HEK293 (cell line): Measurements from ENCODE around the gene LMO7.

Experiments used
- CTCF ChIA-PET: fragments of 350-600 bp; formaldehyde crosslinking; extraction: SDS; loops from one replicate; lab custom pipeline; 2021; ENCODE audit warnings: antibody characterized with exemption; lab: Yijun Ruan, JAX
- POLR2A ChIA-PET: fragments of 300-600 bp; formaldehyde crosslinking; extraction: SDS; loops from one replicate; lab custom pipeline; 2020; ENCODE audit warnings: antibody characterized with exemption, inconsistent platforms; lab: Yijun Ruan, JAX
- H3K27ac ChIP-seq: fragments of 200-500 bp; sonication (Bioruptor generic); 2 replicates; pipeline ENCODE4 v1.5.1; 2014; ENCODE audit warnings: low read depth, low read length, control low read depth, inconsistent platforms; ENCODE audit errors: extremely low read depth
- H3K36me3 ChIP-seq, 2 experiments: fragments of 200-500 bp in 1 of 2; sonication (Bioruptor generic) in 1 of 2; 1 replicate in 1 of 2; 2 replicates in 1 of 2; pipeline ENCODE4 v1.5.1; 2014 to 2017; ENCODE audit warnings: inconsistent platforms in 2 of 2, low read length in 2 of 2; ENCODE audit not compliant: control insufficient read depth in 2 of 2, insufficient read depth in 1 of 2
- H3K4me1 ChIP-seq: fragments of 200-500 bp; sonication (Bioruptor generic); 2 replicates; pipeline ENCODE4 v1.5.1; 2014; ENCODE audit warnings: mild to moderate bottlenecking, low read length, inconsistent platforms; ENCODE audit not compliant: control insufficient read depth, insufficient read depth
- H3K4me3 ChIP-seq: 2 replicates; pipeline ENCODE4 v1.5.1; 2011; ENCODE audit warnings: low read depth, mild to moderate bottlenecking, control low read depth, low read length, moderate library complexity
- H3K9me3 ChIP-seq: fragments of 200-500 bp; sonication (Bioruptor generic); 2 replicates; pipeline ENCODE4 v1.5.1; 2014; ENCODE audit warnings: low read depth, low read length, inconsistent platforms; ENCODE audit not compliant: control insufficient read depth, insufficient read depth
- GFI1B ChIP-seq: fragments of 450-650 bp; formaldehyde crosslinking; IDR thresholded peaks from 2 replicates; pipeline ENCODE4 v1.5.1; 2016; ENCODE audit warnings: missing biosample characterization, missing genetic modification characterization
- GLIS1 ChIP-seq: fragments of 450-650 bp; formaldehyde crosslinking; IDR thresholded peaks from 2 replicates; pipeline ENCODE4 v1.5.1; 2016; ENCODE audit warnings: missing biosample characterization, missing genetic modification characterization
- IKZF3 ChIP-seq: fragments of 450-650 bp; IDR thresholded peaks from 2 replicates; pipeline ENCODE4 v1.5.0; 2018; ENCODE audit warnings: missing biosample characterization, mild to moderate bottlenecking, missing genetic modification characterization, moderate library complexity
- KLF8 ChIP-seq: fragments of 450-650 bp; formaldehyde crosslinking; IDR thresholded peaks from 2 replicates; pipeline ENCODE4 v1.5.1; 2016; ENCODE audit warnings: missing biosample characterization, missing genetic modification characterization
- PRDM10 ChIP-seq: fragments of 450-650 bp; formaldehyde crosslinking; IDR thresholded peaks from 2 replicates; pipeline ENCODE4 v1.5.1; 2016; ENCODE audit warnings: missing biosample characterization, missing genetic modification characterization
- SP3 ChIP-seq: fragments of 450-650 bp; formaldehyde crosslinking; IDR thresholded peaks from 2 replicates; pipeline ENCODE4 v1.5.1; 2016; ENCODE audit warnings: missing biosample characterization, missing genetic modification characterization
- SP7 ChIP-seq: fragments of 450-650 bp; formaldehyde crosslinking; IDR thresholded peaks from 2 replicates; pipeline ENCODE4 v1.5.1; 2016; ENCODE audit warnings: missing biosample characterization, missing genetic modification characterization
- WT1 ChIP-seq: fragments of 450-650 bp; formaldehyde crosslinking; IDR thresholded peaks from 2 replicates; pipeline ENCODE4 v1.5.1; 2016; ENCODE audit warnings: missing biosample characterization, missing genetic modification characterization
- ZBTB10 ChIP-seq: fragments of 450-650 bp; formaldehyde crosslinking; IDR thresholded peaks from 2 replicates; pipeline ENCODE4 v1.5.1; 2016; ENCODE audit warnings: missing biosample characterization, missing genetic modification characterization
- ZEB2 ChIP-seq: fragments of 450-650 bp; formaldehyde crosslinking; IDR thresholded peaks from 2 replicates; pipeline ENCODE4 v1.5.1; 2016; ENCODE audit warnings: missing biosample characterization, missing genetic modification characterization
- ZFP3 ChIP-seq: fragments of 450-650 bp; formaldehyde crosslinking; IDR thresholded peaks from 2 replicates; pipeline ENCODE4 v1.5.1; 2016; ENCODE audit warnings: low read depth, missing biosample characterization, missing genetic modification characterization
- ZNF114 ChIP-seq: fragments of 450-650 bp; formaldehyde crosslinking; IDR thresholded peaks from 2 replicates; pipeline ENCODE4 v1.5.0; 2017; ENCODE audit warnings: missing biosample characterization, missing genetic modification characterization
- ZNF174 ChIP-seq: fragments of 450-650 bp; formaldehyde crosslinking; IDR thresholded peaks from 2 replicates; pipeline ENCODE4 v1.5.0; 2017; ENCODE audit warnings: missing biosample characterization, mild to moderate bottlenecking, missing genetic modification characterization
- ZNF24 ChIP-seq: fragments of 450-650 bp; formaldehyde crosslinking; IDR thresholded peaks from 2 replicates; pipeline ENCODE4 v1.5.1; 2016; ENCODE audit warnings: missing biosample characterization, missing genetic modification characterization
- ZNF335 ChIP-seq: fragments of 450-650 bp; formaldehyde crosslinking; conservative IDR thresholded peaks from 2 replicates; pipeline ENCODE4 v1.5.1; 2016; ENCODE audit warnings: missing biosample characterization, missing genetic modification characterization
- ZNF433 ChIP-seq: fragments of 450-650 bp; formaldehyde crosslinking; IDR thresholded peaks from 2 replicates; pipeline ENCODE4 v1.5.1; 2016; ENCODE audit warnings: missing biosample characterization, missing genetic modification characterization, low read depth
- ZNF544 ChIP-seq: fragments of 450-650 bp; formaldehyde crosslinking; IDR thresholded peaks from 2 replicates; pipeline ENCODE4 v1.5.0; 2017; ENCODE audit warnings: missing biosample characterization, missing genetic modification characterization
- ZNF596 ChIP-seq: fragments of 450-650 bp; IDR thresholded peaks from 2 replicates; pipeline ENCODE4 v1.5.0; 2018; ENCODE audit warnings: missing biosample characterization, mild to moderate bottlenecking, missing genetic modification characterization, moderate library complexity
- ZNF610 ChIP-seq: fragments of 450-650 bp; formaldehyde crosslinking; IDR thresholded peaks from 2 replicates; pipeline ENCODE4 v1.5.1; 2016; ENCODE audit warnings: missing biosample characterization, missing genetic modification characterization, borderline replicate concordance
- ZNF626 ChIP-seq: fragments of 450-650 bp; sonication (Bioruptor Pico); formaldehyde crosslinking; IDR thresholded peaks from 2 replicates; pipeline ENCODE4 v1.5.1; 2018; ENCODE audit warnings: missing biosample characterization, missing genetic modification characterization, inconsistent platforms
- ZNF830 ChIP-seq: fragments of 450-650 bp; IDR thresholded peaks from 2 replicates; pipeline ENCODE4 v1.5.0; 2018; ENCODE audit warnings: missing biosample characterization, missing genetic modification characterization, low read depth, mild to moderate bottlenecking, moderate library complexity
- ZSCAN18 ChIP-seq: fragments of 450-650 bp; formaldehyde crosslinking; IDR thresholded peaks from 2 replicates; pipeline ENCODE4 v1.5.1; 2016; ENCODE audit warnings: missing biosample characterization, missing genetic modification characterization

LMO7 gene

GRCh38 chr13:75871059-75871458 lies 234.9 kb downstream of the LMO7 start:
- no peaks in the 10 kb centered on the region for H3K36me3 ChIP-seq
- no peaks in the 10 kb centered on the region for H3K9me3 ChIP-seq
- H3K4me3 ChIP-seq: no peak overlapping the region
- no peak overlapping the region for H3K27ac ChIP-seq
- POLR2A ChIA-PET: no interaction called here
- CTCF ChIA-PET: interaction anchor here (0.6 to 4.8 kb wide), 17 partner anchors 12 to 1031 kb away, joined by 3 to 49 read pairs (median 4); no protein-coding TSS in a partner anchor
- peak; percentile 95 for TF ChIP-seq ZNF596 (tag by site-specific recombination)
- TF ChIP-seq ZNF830: no peak
- TF ChIP-seq, all 188 proteins: peak for 1
- no peaks in the 10 kb centered on the region for H3K4me1 ChIP-seq

GRCh38 chr13:75872980-75873379 lies 236.8 kb downstream of the LMO7 start:
- no peaks in the 10 kb centered on the region for H3K9me3 ChIP-seq
- H3K27ac ChIP-seq: no peak overlapping the region
- H3K4me1 ChIP-seq: no peaks in the 10 kb centered on the region
- no peak overlapping the region for H3K4me3 ChIP-seq
- POLR2A ChIA-PET: no interaction called here
- TF ChIP-seq ZNF335 (tag by site-specific recombination): no peak
- TF ChIP-seq KLF8 (tag by site-specific recombination): no peak
- no peak for TF ChIP-seq SP7 (tag by site-specific recombination)
- no peak for TF ChIP-seq ZNF544 (tag by site-specific recombination)
- TF ChIP-seq ZNF626 (tag by site-specific recombination): no peak
- no peak for TF ChIP-seq ZNF24 (tag by site-specific recombination)
- TF ChIP-seq ZNF114 (tag by site-specific recombination): no peak
- no peak for TF ChIP-seq PRDM10 (tag by site-specific recombination)
- TF ChIP-seq ZNF174: no peak
- no peak for TF ChIP-seq ZNF433 (tag by site-specific recombination)
- TF ChIP-seq GFI1B: no peak
- TF ChIP-seq ZFP3 (tag by site-specific recombination): no peak
- no peak for TF ChIP-seq WT1
- TF ChIP-seq ZEB2: no peak
- TF ChIP-seq SP3: no peak
- no peak for TF ChIP-seq ZNF610 (tag by site-specific recombination)
- no peak for TF ChIP-seq IKZF3 (tag by site-specific recombination)
- no peak for TF ChIP-seq GLIS1 (tag by site-specific recombination)
- no peak for TF ChIP-seq ZBTB10 (tag by site-specific recombination)
- no peak for TF ChIP-seq ZSCAN18 (tag by site-specific recombination)
- TF ChIP-seq, all 188 proteins: peak for 0
- H3K36me3 ChIP-seq: no peaks in the 10 kb centered on the region
- CTCF ChIA-PET: interaction anchor here (0.6 to 2.7 kb wide), 3 partner anchors 36 to 177 kb away, joined by 3 to 10 read pairs (median 3); no protein-coding TSS in a partner anchor
